CD4-positive, alpha-beta memory T cell (primary cell): ENCODE measurements around the gene NCMAP. TPM values are rescaled to one million over a fixed set of nuclear protein-coding genes. Genes with fewer than 3 reads are reported as not detected.

Source experiments
- CTCF ChIA-PET: fragments of 350-600 bp; sonication (Branson Sonifier 250); formaldehyde crosslinking; loops from one replicate; lab custom pipeline; 2021; ENCODE audit warnings: inconsistent platforms; ENCODE audit not compliant: partially characterized antibody; lab: Charles Lee
- POLR2A ChIA-PET: fragments of 350-600 bp; sonication (Branson Sonifier 250); formaldehyde crosslinking; loops from one replicate; lab custom pipeline; 2021; ENCODE audit not compliant: partially characterized antibody; lab: Charles Lee
- DNase-seq, 5 donors: peaks; one replicate each; pipeline versions ENCODE4 v3.0.0 to v3.0.0-alpha.2; 2020 to 2022; ENCODE audit warnings: mixed read lengths in 1 of 5
- H3K27ac ChIP-seq: one replicate; pipeline ENCODE4 v1.7.0; 2013; ENCODE audit warnings: low read depth, low read length
- H3K27me3 ChIP-seq: 2 replicates; pipeline ENCODE4 v1.7.0; 2013; ENCODE audit warnings: mild to moderate bottlenecking, low read length, moderate library complexity; ENCODE audit not compliant: insufficient read depth
- H3K36me3 ChIP-seq: 2 replicates; pipeline ENCODE4 v1.7.0; 2013; ENCODE audit warnings: mild to moderate bottlenecking, low read length, moderate library complexity; ENCODE audit not compliant: insufficient read depth
- H3K4me1 ChIP-seq: 2 replicates; pipeline ENCODE4 v1.7.0; 2013; ENCODE audit warnings: mild to moderate bottlenecking, low read length, moderate library complexity; ENCODE audit not compliant: insufficient read depth
- H3K4me3 ChIP-seq, 2 donors: one replicate each; pipeline ENCODE4 v1.7.0; 2013; ENCODE audit warnings: low read length in 2 of 2, mild to moderate bottlenecking in 1 of 2
- H3K9me3 ChIP-seq, 2 donors: one replicate each; pipeline ENCODE4 v1.7.0; 2013; ENCODE audit warnings: low read length in 2 of 2, control low read depth in 1 of 2; ENCODE audit not compliant: control insufficient read depth in 1 of 2
- H3K27ac Mint-ChIP-seq, 7 donors: one replicate each; pipeline ENCODE4 v1.8.0; 2020 to 2021; ENCODE audit warnings: mixed read lengths in 7 of 7, mild to moderate bottlenecking in 6 of 7, inconsistent platforms in 3 of 7, moderate library complexity in 3 of 7
- H3K27me3 Mint-ChIP-seq, 2 donors: one replicate each; pipeline ENCODE4 v1.8.0; 2020 to 2021; ENCODE audit warnings: mixed read lengths in 2 of 2
- H3K36me3 Mint-ChIP-seq, 2 donors: one replicate each; pipeline ENCODE4 v1.8.0; 2020 to 2021; ENCODE audit warnings: mixed read lengths in 2 of 2, inconsistent platforms in 1 of 2, mild to moderate bottlenecking in 1 of 2
- H3K4me1 Mint-ChIP-seq, 4 donors: one replicate each; pipeline ENCODE4 v1.8.0; 2020 to 2021; ENCODE audit warnings: mixed read lengths in 4 of 4, mild to moderate bottlenecking in 1 of 4
- H3K4me3 Mint-ChIP-seq, 8 donors: one replicate each; pipeline ENCODE4 v1.8.0; 2020 to 2021; ENCODE audit warnings: mixed read lengths in 8 of 8, mild to moderate bottlenecking in 7 of 8, moderate library complexity in 6 of 8, inconsistent platforms in 3 of 8
- H3K9me3 Mint-ChIP-seq, 8 donors: one replicate each; pipeline ENCODE4 v1.8.0; 2020 to 2021; ENCODE audit warnings: mixed read lengths in 8 of 8, mild to moderate bottlenecking in 5 of 8, inconsistent platforms in 3 of 8, moderate library complexity in 1 of 8
- intact Hi-C: fragments of 100-400 bp; cut with micrococcal nuclease; formaldehyde crosslinking; loops from one replicate; pipeline ENCODE4 v1.15.1; 2023
- polyA plus RNA-seq, 2 donors: library from polyadenylated mRNA; unstranded; fragments of 300-500 nt; fragmentation: Illumina TruSeq; gene quantifications; one replicate each; pipeline ENCODE4 v1.2.3, GENCODE V29; 2021
- total RNA-seq, 2 experiments: library from RNA; stranded (reverse); gene quantifications; one replicate each; pipeline ENCODE4 v1.2.3, GENCODE V29; 2021

NCMAP gene
- total and polyA plus RNA-seq, 4 experiments from 2014 or later = 0.10 to 0.12 TPM; not detected in 2

DNA sequence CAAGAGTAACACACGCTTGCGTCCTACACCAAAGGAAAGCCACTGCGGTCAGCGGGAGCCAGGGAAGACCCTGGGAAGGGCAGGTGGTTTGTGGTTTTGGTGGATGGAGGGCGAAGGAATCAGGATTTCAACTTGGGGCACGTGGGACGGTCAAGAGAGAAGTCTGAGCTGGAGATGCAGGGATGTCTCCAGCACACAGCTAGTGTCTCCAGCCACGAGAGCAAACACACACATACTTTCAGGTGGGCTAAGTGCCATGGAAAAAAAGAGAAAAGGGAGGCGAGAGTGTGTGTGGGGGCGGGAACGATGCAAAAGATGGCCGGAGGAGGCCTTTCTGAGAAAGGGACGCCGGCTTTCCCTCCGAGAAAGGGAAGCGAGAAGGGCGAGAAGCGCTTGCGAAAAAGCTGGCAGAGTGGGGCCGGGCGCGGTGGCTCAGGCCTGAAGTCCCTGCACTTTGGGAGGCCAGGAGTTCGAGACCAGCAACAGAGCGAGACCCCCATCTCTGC is 85.8 kb downstream of the NCMAP start:
- H3K9me3 Mint-ChIP-seq = peaks cover 0 to 7% (median 0%) of the 10 kb centered on the region in 8 donors
- peaks cover 7 to 37% of the 10 kb centered on the region in 2 donors for H3K36me3 Mint-ChIP-seq
- DNase-seq = peak in 4 of 5 donors; percentile 3 to 42 (median 33)
- intact Hi-C loops = loop anchor here (1.0 to 10.0 kb wide), 6 partner anchors 105 to 1274 kb away; partner anchors contain the start of genes IFNLR1, NIPAL3, RCAN3 and ZNF436
- H3K27me3 ChIP-seq = no peaks in the 10 kb centered on the region
- H3K9me3 ChIP-seq = no peaks in the 10 kb centered on the region
- peak overlapping the region; percentile 97 to 100 (median 100) for H3K27ac Mint-ChIP-seq
- peaks cover 32% of the 10 kb centered on the region for H3K4me1 ChIP-seq
- POLR2A ChIA-PET = interaction anchor here (0.7 to 2.3 kb wide), 12 partner anchors 13 to 288 kb away, joined by 3 to 20 read pairs (median 6); partner anchors contain the start of genes CLIC4, NIPAL3, RCAN3 and RUNX3
- H3K4me3 Mint-ChIP-seq = peak overlapping the region; percentile 86 to 98 (median 94)
- peak overlapping the region; percentile 8 to 21 for H3K4me3 ChIP-seq
- H3K27ac ChIP-seq = peak overlapping the region; percentile 99
- peaks cover 15 to 51% (median 36%) of the 10 kb centered on the region in 4 donors for H3K4me1 Mint-ChIP-seq
- CTCF ChIA-PET = interaction anchor here (0.7 to 1.7 kb wide), 4 partner anchors 64 to 250 kb away, joined by 3 to 8 read pairs (median 4); partner anchors contain the start of gene NIPAL3
- peaks cover 15% of the 10 kb centered on the region for H3K36me3 ChIP-seq
- H3K27me3 Mint-ChIP-seq = no peaks in the 10 kb centered on the region

GRCh38 chr1:24642481-24643362 is 86.8 kb downstream of the NCMAP start, which contains the start of gene SRRM1:
SRRM1 (plus strand) TSS chr1:24643302; CDS start chr1:24643327, 25 bp downstream.
- CTCF ChIA-PET = interaction anchor here (1.0 to 1.7 kb wide), 5 partner anchors 56 to 443 kb away, joined by 3 to 8 read pairs (median 4); partner anchors contain the start of gene NIPAL3
- H3K9me3 Mint-ChIP-seq = peaks cover 0 to 5% (median 0%) of the 10 kb centered on the region in 8 donors
- H3K4me3 Mint-ChIP-seq = peak within 1 kb of the TSS; percentile 94 to 98 (median 96)
- H3K36me3 ChIP-seq = peaks cover 25% of the 10 kb centered on the region
- peak within 1 kb of the TSS; percentile 47 to 98 for H3K4me3 ChIP-seq
- intact Hi-C loops = loop anchor here (1.0 to 10.0 kb wide), 7 partner anchors 103 to 1275 kb away; partner anchors contain the start of genes CLIC4, IFNLR1, NIPAL3 and RCAN3
- H3K27me3 ChIP-seq = no peaks in the 10 kb centered on the region
- DNase-seq = peak; percentile 98 to 100 (median 100)
- H3K4me1 ChIP-seq = peaks cover 32% of the 10 kb centered on the region
- no peaks in the 10 kb centered on the region for H3K27me3 Mint-ChIP-seq
- H3K4me1 Mint-ChIP-seq = peaks cover 15 to 61% (median 42%) of the 10 kb centered on the region in 4 donors
- POLR2A ChIA-PET = interaction anchor here (0.6 to 2.3 kb wide), 19 partner anchors 12 to 1690 kb away, joined by 3 to 20 read pairs (median 5); partner anchors contain the start of genes CLIC4, NIPAL3, RCAN3 and RUNX3
- H3K9me3 ChIP-seq = no peaks in the 10 kb centered on the region
- H3K27ac ChIP-seq = peak within 1 kb of the TSS; percentile 99
- H3K36me3 Mint-ChIP-seq = peaks cover 17 to 47% of the 10 kb centered on the region in 2 donors
- H3K27ac Mint-ChIP-seq = peak within 1 kb of the TSS; percentile 97 to 100 (median 100)

GRCh38 chr1:24643363-24644099 is 87.6 kb downstream of the NCMAP start:
- peaks cover 25 to 55% of the 10 kb centered on the region in 2 donors for H3K36me3 Mint-ChIP-seq
- peaks cover 33% of the 10 kb centered on the region for H3K36me3 ChIP-seq
- no peaks in the 10 kb centered on the region for H3K27me3 ChIP-seq
- peaks cover 18 to 69% (median 43%) of the 10 kb centered on the region in 4 donors for H3K4me1 Mint-ChIP-seq
- peaks cover 32% of the 10 kb centered on the region for H3K4me1 ChIP-seq
- H3K27ac Mint-ChIP-seq = peak overlapping the region; percentile 86 to 100 (median 97)
- H3K27ac ChIP-seq = peak overlapping the region; percentile 96
- no peak for DNase-seq
- POLR2A ChIA-PET = interaction anchor here (0.6 to 2.3 kb wide), 12 partner anchors 11 to 1690 kb away, joined by 3 to 20 read pairs (median 4); partner anchors contain the start of genes CLIC4, NIPAL3 and SYF2
- peaks cover 0 to 5% (median 0%) of the 10 kb centered on the region in 8 donors for H3K9me3 Mint-ChIP-seq
- H3K27me3 Mint-ChIP-seq = no peaks in the 10 kb centered on the region
- intact Hi-C loops = loop anchor here (1.0 to 10.0 kb wide), 6 partner anchors 102 to 1276 kb away; partner anchors contain the start of genes CLIC4, IFNLR1, NIPAL3 and RCAN3
- H3K4me3 ChIP-seq = peak overlapping the region; percentile 47 to 85
- H3K4me3 Mint-ChIP-seq = peak overlapping the region; percentile 89 to 98 (median 96)
- no peaks in the 10 kb centered on the region for H3K9me3 ChIP-seq
- CTCF ChIA-PET = interaction anchor here (1.3 to 1.6 kb wide), 4 partner anchors 44 to 444 kb away, joined by 3 to 4 read pairs (median 4); partner anchors contain the start of gene NIPAL3

DNA sequence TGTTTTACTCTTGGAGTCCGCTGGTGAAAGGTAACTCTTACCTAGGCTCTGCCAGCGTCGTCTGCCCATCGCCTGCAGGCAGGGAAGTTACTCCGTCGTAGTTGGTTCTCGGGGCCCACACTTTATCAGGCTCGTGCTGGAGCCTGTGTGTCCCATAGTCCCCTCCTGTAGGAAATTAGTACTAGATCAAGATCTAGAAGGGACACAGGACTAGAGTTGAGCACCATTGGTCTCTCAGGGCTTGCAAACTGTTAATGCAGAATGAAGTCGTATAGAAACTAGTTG is 88.2 kb downstream of the NCMAP start:
- Histone ChIP-seq H3K36me3 (peaks cover 39% of the 10 kb centered on the region), H3K4me3 (peak overlapping the region; percentile 47 to 85), H3K27ac (peak overlapping the region; percentile 96), H3K9me3 (no peaks in the 10 kb centered on the region), H3K4me1 (peaks cover 32% of the 10 kb centered on the region), H3K27me3 (no peaks in the 10 kb centered on the region)
- POLR2A ChIA-PET = interaction anchor here (1.1 kb wide), 1 partner anchor 101 kb away, joined by 4 read pairs; the partner anchor contains the start of gene CLIC4
- Mint-ChIP-seq H3K27me3 (no peaks in the 10 kb centered on the region), H3K36me3 (peaks cover 30 to 60% of the 10 kb centered on the region in 2 donors), H3K4me3 (peak overlapping the region; percentile 87 to 98 (median 96)), H3K4me1 (peaks cover 20 to 69% (median 45%) of the 10 kb centered on the region in 4 donors), H3K27ac (peak overlapping the region; percentile 86 to 99 (median 91)), H3K9me3 (peaks cover 0 to 5% (median 0%) of the 10 kb centered on the region in 8 donors)
- peak in 1 of 5 donors; percentile 9 for DNase-seq
- intact Hi-C loops = loop anchor here (5.0 to 10.0 kb wide), 3 partner anchors 139 to 1277 kb away; partner anchors contain the start of genes IFNLR1, RCAN3 and ZNF436
- CTCF ChIA-PET = interaction anchor here (1.5 to 1.6 kb wide), 2 partner anchors 44 to 228 kb away, joined by 4 read pairs; partner anchors contain the start of gene NIPAL3

GRCh38 chr1:24648919-24649318 is 93.0 kb downstream of the NCMAP start:
- intact Hi-C loops = loop anchor here (10.0 kb wide), 1 partner anchor 144 kb away; the partner anchor contains the start of gene RCAN3
- Mint-ChIP-seq H3K9me3 (no peaks in the 10 kb centered on the region), H3K4me3 (no peak overlapping the region), H3K36me3 (peaks cover 70 to 90% of the 10 kb centered on the region in 2 donors), H3K27ac (no peak overlapping the region), H3K4me1 (peaks cover 20 to 52% (median 44%) of the 10 kb centered on the region in 4 donors), H3K27me3 (no peaks in the 10 kb centered on the region)
- Histone ChIP-seq H3K36me3 (peaks cover 81% of the 10 kb centered on the region), H3K27me3 (no peaks in the 10 kb centered on the region), H3K9me3 (no peaks in the 10 kb centered on the region), H3K27ac (no peak overlapping the region), H3K4me3 (no peak overlapping the region), H3K4me1 (peaks cover 21% of the 10 kb centered on the region)
- CTCF ChIA-PET = interaction anchor here (1.3 to 1.5 kb wide), 2 partner anchors 40 to 182 kb away, joined by 4 read pairs; no protein-coding TSS in a partner anchor
- POLR2A ChIA-PET = no interaction called here
- DNase-seq = no peak

- CTCF ChIA-PET = no interaction called here
- intact Hi-C loops = no loop called here
- Histone ChIP-seq H3K27me3 (no peaks in the 10 kb centered on the region), H3K27ac (no peak overlapping the region), H3K36me3 (peaks cover 93% of the 10 kb centered on the region), H3K4me3 (no peak overlapping the region), H3K4me1 (peaks cover 13% of the 10 kb centered on the region), H3K9me3 (no peaks in the 10 kb centered on the region)
- H3K4me3 Mint-ChIP-seq = no peak overlapping the region
- H3K27me3 Mint-ChIP-seq = no peaks in the 10 kb centered on the region
- peak overlapping the region in 1 of 7 donors; percentile 27 for H3K27ac Mint-ChIP-seq
- no peak for DNase-seq
- POLR2A ChIA-PET = interaction anchor here (1.3 kb wide), 1 partner anchor 15 kb away, joined by 3 read pairs; no protein-coding TSS in a partner anchor
- H3K9me3 Mint-ChIP-seq = no peaks in the 10 kb centered on the region
- H3K36me3 Mint-ChIP-seq = peaks cover 88 to 95% of the 10 kb centered on the region in 2 donors
- peaks cover 13 to 44% (median 33%) of the 10 kb centered on the region in 4 donors for H3K4me1 Mint-ChIP-seq
These were observed 96.5 kb downstream of the NCMAP start for GRCh38 chr1:24652382-24652781.
